Activated CD8-positive, alpha-beta memory T cell treated with anti-CD3 and anti-CD28 coated beads, Interleukin-2, amount 50 U/mL, for 48 hours (primary cell): ENCODE results near the gene AP5B1.

ENCODE experiments used
- DNase-seq: peaks from one replicate; pipeline ENCODE4 v3.0.0-alpha.2; 2020

The AP5B1 gene

GRCh38 chr11:65780770-65781151 is at the start of gene AP5B1:
AP5B1 (minus strand) TSS chr11:65780976; CDS start chr11:65780591, 385 bp downstream.
- DNase-seq, result peak; percentile 87

DNA sequence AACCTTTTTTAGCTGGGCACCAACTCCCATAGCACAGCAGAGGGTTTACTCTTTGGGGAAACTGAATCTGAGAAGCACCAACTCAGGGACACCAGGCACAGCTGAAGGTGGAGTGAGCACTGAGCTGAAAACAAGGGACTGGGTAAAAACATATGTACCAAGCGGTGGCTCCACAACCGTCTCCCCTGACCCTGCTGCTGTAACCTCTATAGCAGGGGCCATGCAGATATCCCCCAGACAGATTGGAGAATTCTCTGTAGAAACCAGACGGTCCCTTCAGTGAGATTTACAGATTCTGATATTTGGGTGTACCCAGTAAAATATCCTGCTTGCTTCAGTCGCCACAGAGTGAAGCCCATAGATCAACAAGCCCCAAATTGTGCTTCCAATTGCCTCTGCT is 48.7 kb upstream of the AP5B1 start:
- no peak for DNase-seq

DNA sequence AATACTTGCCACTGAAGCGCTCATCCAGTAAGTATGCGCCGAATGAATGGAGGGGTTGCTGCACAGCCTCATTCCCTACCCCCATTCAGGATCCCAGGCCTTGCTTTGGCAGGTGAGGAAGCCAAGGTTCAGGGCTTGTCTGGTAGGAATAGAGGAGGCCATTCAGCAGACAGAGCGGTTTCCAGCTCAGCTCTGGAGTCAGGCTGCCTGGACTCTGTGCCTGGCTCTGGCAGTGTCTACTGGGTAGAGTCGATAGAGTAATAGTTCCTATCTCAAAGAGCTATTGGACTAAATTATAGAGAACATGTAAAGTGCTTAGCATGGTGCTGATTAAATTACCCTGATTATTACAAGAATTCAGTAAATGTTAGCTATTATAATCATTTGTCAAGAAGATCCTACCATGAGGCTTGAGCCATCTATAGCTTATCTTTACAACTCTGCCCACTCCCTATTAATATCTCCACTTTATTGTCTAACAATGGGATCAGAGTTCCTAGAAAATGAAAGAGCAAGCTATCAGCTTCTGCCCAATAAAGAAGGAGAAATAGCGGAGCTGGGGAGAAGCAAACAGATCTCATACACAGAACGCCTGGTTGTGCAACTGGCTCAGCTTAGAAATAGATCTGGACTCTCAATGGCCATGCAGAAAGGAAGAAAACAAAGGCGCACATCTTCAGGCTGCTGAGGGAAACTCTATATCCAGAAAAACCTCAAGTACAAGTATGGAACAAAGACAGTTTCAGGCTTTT is 46.4 kb upstream of the AP5B1 start:
- no peak for DNase-seq

DNA sequence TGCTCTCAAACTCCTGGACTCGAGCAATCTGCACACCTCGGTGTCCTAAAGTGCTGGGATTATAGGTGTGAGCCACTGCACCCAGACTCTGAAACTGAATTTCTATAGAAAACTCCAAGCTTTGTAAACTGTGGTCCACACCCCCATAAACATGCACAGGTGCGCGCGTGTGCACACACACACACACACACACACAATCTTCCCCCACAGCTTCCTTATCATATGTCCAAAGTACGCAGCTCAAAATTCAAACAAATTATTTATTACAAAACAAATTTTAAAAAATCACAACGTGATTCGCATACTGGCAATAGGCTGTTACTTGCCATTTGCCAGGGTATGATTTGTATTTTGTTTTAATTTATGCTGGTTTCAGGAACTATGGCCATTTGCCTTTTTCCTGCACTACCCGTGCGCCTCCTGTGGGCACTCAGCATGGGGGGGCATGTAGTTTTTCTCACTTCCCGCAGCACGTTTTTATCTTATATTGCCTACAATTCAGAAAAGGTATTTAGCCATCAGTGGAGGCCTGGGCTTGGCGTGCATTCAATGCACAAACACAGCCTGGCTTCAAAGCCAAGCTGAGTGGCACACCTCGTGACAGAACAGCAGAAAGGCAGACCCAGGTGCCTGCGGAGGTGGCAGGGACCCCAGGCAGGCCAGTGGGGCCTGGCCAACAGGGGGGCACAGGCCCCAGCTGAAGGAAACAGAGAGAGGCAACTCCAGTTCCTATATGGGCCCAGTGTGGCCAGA is 42.2 kb upstream of the AP5B1 start:
- no peak for DNase-seq

GRCh38 chr11:65821107-65821506 is 40.3 kb upstream of the AP5B1 start:
- no peak for DNase-seq

GRCh38 chr11:65817835-65818680 is 37.3 kb upstream of the AP5B1 start:
- peak; percentile 100 for DNase-seq

DNA sequence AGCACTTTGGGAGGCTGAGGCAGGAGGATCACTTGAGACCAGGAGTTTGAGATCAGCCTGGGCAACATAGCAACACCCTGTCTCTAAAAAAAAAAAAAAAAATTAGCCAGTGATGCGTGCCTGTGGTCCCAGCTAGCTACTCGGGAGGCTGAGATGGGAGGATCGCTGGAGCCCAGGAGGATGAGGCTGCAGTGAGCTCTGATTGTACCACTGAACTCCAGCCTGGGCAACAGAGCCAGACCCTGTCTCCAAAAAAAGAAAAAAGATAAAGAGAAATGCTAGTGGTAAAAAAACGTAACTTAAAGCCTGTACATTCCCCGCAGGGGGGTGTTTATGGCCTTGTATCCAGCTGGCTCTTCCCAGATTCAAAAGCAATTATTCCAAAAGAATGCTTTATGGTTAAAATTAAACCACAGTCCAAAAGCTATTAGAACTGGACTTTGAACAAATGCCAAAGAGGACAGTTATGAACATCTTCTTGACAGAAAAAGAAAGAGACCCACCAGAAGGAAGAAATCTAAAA is 36.6 kb upstream of the AP5B1 start:
- no peak for DNase-seq

DNA sequence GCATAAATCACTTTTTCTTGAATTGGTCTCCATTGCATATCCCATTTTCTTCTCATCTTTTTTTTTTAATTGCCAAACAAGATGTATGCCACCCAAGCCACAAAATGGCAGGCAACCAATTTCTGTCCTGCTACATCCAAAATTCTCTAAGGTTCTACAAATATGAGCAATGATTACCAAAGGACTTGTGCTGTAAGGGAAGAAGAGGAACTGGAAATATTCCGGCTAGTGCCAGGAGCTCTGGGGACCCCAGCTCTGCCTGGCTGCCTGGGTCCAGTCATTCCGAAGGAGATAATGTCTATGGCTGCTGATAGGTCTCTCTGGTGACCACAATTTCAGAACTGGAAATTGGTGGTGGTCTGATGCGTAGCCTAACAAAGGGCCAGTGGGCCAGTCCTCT is 35.9 kb upstream of the AP5B1 start:
- DNase-seq, result no peak

GRCh38 chr11:65814986-65815565 is 34.3 kb upstream of the AP5B1 start:
- DNase-seq, result no peak

DNA sequence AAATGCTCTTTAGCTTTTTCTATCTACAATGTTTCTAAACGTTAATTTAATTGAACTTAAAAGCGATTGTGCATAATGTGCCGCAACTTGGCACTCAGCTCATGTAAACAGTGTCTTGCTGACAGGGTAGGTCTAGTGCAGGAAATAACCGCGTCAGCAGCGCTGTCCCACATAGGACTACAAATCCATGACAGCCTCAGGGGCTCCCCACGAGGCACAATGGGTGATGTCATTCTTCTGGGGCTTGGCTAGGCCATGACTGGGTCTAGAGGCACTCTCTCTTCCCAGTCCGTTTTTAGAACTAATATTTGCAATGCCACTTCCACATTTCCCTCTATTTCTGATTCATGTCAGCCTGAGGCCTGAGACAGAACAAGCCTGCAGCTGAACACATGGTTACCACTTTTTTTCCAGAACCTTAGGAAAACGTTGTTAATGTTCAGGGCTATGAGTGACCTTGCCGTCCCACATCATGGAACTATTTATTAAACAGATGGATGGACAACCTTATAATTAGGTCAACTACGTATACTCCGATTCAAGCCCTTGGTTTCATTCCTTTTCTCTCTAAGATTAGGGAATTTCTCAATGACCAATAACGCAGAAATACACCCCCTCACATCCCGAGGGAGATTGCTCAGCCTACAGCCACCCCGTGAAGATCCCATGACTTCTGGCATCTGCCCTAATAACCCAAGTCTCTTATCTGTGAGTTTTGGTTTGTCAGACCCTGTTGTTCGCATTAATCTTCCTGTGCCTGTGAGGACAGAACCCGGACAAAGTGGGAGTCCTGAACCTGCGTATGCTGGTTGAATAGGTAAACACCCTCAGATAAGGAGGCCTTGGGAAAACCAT is 33.6 kb upstream of the AP5B1 start:
- no peak for DNase-seq

DNA sequence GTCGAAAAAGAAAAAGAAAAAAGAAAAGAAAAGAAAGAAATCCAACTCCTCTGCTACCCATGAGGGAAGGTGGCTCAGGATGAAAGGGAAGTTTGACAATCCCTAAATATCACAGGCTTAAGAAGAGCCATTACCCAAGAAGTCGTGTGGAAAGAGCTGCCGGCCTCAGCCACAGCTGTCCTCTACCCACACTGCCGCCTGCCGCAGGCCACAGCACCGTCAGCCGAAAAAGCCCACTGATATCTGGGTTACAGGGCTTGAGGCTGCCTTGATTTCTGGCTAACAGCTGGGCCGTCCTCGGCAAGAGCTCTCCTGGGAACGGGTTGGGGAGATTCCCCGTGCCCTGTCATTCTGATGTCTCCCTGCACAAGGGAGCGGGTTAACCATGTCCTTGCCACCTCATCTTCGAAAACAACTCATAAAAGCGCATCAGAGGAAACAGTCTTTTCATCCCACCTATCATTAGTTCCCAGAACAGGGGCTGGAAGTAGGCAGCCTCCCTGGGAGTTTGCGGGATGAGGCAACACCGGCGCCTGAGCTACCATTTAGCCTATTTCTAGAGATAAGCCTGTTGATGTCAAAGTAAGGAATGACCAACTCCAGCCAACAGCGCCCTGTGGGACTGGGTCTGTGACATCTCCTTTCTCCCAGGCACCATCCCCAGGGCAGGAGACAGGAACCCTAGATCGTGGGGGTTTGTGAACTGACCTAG is 31.1 kb upstream of the AP5B1 start:
- no peak for DNase-seq

GRCh38 chr11:65810046-65810868 is 29.5 kb upstream of the AP5B1 start:
- DNase-seq, result no peak

DNA sequence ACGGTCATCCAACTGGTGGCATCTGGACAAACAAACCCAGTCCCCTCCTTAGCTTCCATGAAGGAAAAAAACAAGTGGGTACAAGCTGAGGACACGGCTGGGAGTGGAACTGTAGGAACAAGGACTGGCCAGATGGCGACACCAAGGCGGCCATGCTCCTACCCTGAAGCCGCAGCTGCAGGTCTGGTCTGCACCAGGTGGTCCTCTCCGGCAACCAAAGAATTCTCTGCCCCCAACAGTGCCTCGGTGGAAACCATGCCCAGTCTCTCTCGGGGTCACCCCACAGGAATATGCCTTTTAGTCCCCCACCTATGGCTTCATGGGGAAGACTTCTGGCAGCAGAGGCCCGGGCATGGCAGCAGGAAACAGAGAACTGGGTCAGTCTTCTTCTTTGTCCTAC is 28.7 kb upstream of the AP5B1 start:
- DNase-seq, result no peak

DNA sequence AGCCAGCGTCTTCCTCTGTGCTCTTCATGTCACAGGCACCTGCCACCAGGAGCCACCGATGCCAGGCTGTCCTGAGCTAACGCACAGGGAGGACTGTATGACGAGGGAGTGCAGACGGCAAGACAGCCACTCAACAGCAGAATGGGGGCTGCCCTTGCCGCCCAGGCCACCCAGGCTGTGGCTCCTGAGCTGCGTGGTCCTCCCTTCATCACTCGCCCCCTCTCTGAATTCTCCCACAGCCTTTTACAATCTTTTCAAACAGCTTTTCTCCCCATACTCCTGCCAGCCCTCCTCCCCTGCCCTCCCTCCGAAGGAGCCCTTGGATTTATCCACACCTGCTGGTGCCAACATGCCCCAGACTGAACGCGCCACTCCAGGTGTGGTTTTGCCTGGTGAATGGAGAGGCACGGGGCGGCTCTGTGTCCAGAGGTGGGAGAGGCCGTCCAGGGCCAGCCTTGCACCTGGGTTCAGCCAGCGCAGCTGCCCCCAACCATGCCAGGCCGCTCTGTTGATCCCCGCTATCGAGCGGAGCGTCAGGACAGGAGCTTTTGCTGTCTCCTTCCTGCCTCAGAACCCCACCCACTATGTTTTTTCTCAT is 28.1 kb upstream of the AP5B1 start:
- DNase-seq, result no peak

DNA sequence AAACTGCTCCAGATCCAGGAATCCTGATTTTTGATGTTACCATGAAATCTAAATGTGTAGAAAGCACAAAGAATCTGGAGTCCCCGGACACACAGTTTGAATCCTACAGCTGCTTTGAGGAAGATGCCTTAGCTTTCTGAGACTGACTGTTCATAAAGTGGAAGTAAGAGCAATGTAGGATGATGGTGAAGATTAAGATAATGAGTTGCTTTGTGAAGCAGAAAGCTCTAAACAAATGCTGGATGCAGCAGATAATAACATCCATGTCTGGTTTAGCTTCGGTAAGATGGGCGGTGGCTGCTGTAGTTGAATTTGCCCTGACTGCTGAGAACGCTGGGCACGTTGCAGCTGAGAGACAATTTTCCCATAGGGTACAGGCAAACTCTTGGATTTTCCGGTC is 26.2 kb upstream of the AP5B1 start:
- DNase-seq, result no peak

DNA sequence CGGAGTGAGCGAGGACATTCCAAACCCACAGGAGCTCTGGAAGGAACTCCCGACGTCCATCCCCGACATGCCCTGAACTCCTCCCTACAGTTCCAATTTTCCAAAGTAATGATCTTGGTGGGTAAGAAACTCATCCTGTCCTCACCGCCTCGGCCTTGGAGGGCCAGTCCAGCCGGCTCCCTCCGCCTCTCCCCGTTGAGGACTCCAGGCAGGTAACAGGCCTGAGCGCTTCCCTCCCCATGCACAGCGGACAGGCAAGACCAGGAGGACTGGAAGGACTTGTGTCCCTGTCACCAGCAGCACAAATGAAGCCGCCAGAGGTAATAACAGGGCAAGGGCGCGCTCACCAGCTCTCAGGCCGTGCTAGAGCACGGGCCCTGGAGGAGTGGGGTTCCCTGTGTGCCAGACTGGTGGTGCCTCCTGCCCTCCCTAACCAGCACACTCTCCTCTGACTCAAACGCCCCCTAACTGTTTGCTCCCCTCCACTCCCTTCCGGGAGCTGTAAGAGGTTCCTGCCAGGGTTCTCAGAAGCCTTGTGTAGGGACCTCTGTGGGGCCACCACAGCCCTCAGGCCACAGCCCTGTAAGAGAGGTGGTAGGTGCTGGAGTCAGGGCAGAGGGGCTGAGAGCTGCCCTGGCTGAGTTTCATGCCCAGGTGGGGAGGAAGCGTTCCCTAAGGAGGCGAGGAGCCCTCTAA is 23.2 kb upstream of the AP5B1 start:
- DNase-seq, result no peak

- DNase-seq, result no peak
These were observed 22.1 kb upstream of the AP5B1 start for GRCh38 chr11:65802841-65803240.

- DNase-seq, result no peak
These were observed 20.6 kb upstream of the AP5B1 start for GRCh38 chr11:65801153-65801987.
